ENCODE results near the gene NACC2.
"Not testable (repeated sequence)": the region's sequence is repeated elsewhere in the genome, so short reads cannot be mapped to it uniquely, and the experiment has no call there.

Gene NACC2

GRCh38 chr9:136045595-136046553 lies 49.2 kb downstream of the NACC2 start:
- DNase-seq (ENCODE audit: low spot score): no peak

GRCh38 chr9:136044971-136045594 lies 50.0 kb downstream of the NACC2 start:
- DNase-seq (ENCODE audit: low spot score): no peak

- no peak for DNase-seq (ENCODE audit: low spot score)
These were observed 50.7 kb downstream of the NACC2 start for GRCh38 chr9:136044207-136044970.

- DNase-seq (ENCODE audit: low spot score): no peak
These were observed 51.6 kb downstream of the NACC2 start for GRCh38 chr9:136043441-136043991.

GRCh38 chr9:136042541-136042940 lies 52.5 kb downstream of the NACC2 start:
- DNase-seq (ENCODE audit: low spot score): no peak

GRCh38 chr9:136040848-136041247 lies 54.2 kb downstream of the NACC2 start:
- DNase-seq (ENCODE audit: low spot score): not testable (repeated sequence)

- no peak for DNase-seq (ENCODE audit: low spot score)
These were observed 55.6 kb downstream of the NACC2 start for GRCh38 chr9:136039488-136039887.

- DNase-seq (ENCODE audit: low spot score): no peak
These were observed 58.2 kb downstream of the NACC2 start for GRCh38 chr9:136036848-136037247.

- DNase-seq (ENCODE audit: low spot score): no peak
These were observed 59.0 kb downstream of the NACC2 start for GRCh38 chr9:136036050-136036449.

- DNase-seq (ENCODE audit: low spot score): no peak
These were observed 63.1 kb downstream of the NACC2 start for GRCh38 chr9:136031741-136032730.

GRCh38 chr9:136031094-136031493 lies 64.0 kb downstream of the NACC2 start:
- no peak for DNase-seq (ENCODE audit: low spot score)

GRCh38 chr9:136029556-136029955 lies 65.5 kb downstream of the NACC2 start:
- DNase-seq (ENCODE audit: low spot score): no peak

- no peak for DNase-seq (ENCODE audit: low spot score)
These were observed 66.2 kb downstream of the NACC2 start for GRCh38 chr9:136028760-136029470.

- not testable (repeated sequence) for DNase-seq (ENCODE audit: low spot score)
These were observed 68.2 kb downstream of the NACC2 start for GRCh38 chr9:136026943-136027289.

- DNase-seq (ENCODE audit: low spot score): no peak
These were observed 68.7 kb downstream of the NACC2 start for GRCh38 chr9:136026266-136026942.

GRCh38 chr9:136025481-136025880 lies 69.6 kb downstream of the NACC2 start:
- DNase-seq (ENCODE audit: low spot score): no peak

- no peak for DNase-seq (ENCODE audit: low spot score)
These were observed 70.3 kb downstream of the NACC2 start for GRCh38 chr9:136024696-136025316.

GRCh38 chr9:136024286-136024685 lies 70.8 kb downstream of the NACC2 start:
- no peak for DNase-seq (ENCODE audit: low spot score)

All from HuH-7.5 (cell line).